ENCODE results near the gene ZNF652. TPM values are rescaled to one million over a fixed set of nuclear protein-coding genes. Genes with fewer than 3 reads are reported as not detected.

Gene ZNF652
- total RNA-seq, 3 donors from 2014 or later: 44.4 to 117 (median 46.9) TPM

DNA sequence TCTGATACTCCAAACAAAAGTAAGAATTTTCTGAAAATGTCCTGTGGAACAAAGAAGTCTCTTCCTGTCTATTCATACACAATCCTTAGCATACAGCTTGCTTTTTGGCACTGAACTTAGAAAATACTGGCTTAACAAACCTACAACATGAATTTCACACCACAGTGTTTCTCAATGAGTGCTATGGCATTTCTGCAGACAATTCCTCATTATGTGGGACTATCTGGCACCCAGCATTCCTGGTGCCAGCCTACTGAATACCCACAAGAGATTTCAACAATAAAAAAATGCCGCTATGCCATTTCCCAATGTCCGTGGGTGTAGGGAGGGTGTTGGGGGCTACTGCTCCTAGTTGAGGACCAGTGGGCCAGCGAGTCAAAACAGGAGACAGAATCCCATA, 62.1 kb downstream of the ZNF652 start:
- TF ChIP-seq, protein P1, sequence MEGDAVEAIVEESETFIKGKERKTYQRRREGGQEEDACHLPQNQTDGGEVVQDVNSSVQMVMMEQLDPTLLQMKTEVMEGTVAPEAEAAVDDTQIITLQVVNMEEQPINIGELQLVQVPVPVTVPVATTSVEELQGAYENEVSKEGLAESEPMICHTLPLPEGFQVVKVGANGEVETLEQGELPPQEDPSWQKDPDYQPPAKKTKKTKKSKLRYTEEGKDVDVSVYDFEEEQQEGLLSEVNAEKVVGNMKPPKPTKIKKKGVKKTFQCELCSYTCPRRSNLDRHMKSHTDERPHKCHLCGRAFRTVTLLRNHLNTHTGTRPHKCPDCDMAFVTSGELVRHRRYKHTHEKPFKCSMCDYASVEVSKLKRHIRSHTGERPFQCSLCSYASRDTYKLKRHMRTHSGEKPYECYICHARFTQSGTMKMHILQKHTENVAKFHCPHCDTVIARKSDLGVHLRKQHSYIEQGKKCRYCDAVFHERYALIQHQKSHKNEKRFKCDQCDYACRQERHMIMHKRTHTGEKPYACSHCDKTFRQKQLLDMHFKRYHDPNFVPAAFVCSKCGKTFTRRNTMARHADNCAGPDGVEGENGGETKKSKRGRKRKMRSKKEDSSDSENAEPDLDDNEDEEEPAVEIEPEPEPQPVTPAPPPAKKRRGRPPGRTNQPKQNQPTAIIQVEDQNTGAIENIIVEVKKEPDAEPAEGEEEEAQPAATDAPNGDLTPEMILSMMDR (IDR thresholded peaks at IDR 0.05): no peak
- no peak for DNase-seq
- H3K4me1 ChIP-seq (ENCODE audit: low read depth): peaks cover 6% of the 10 kb centered on the region
- H3K4me3 ChIP-seq: no peak overlapping the region
- H3K9me3 ChIP-seq: no peaks in the 10 kb centered on the region
- H3K36me3 ChIP-seq (ENCODE audit: low read depth): peaks cover 5% of the 10 kb centered on the region
- intact Hi-C loops (cut with DNase I, micrococcal nuclease): no loop called here
- no peak for ATAC-seq

DNA sequence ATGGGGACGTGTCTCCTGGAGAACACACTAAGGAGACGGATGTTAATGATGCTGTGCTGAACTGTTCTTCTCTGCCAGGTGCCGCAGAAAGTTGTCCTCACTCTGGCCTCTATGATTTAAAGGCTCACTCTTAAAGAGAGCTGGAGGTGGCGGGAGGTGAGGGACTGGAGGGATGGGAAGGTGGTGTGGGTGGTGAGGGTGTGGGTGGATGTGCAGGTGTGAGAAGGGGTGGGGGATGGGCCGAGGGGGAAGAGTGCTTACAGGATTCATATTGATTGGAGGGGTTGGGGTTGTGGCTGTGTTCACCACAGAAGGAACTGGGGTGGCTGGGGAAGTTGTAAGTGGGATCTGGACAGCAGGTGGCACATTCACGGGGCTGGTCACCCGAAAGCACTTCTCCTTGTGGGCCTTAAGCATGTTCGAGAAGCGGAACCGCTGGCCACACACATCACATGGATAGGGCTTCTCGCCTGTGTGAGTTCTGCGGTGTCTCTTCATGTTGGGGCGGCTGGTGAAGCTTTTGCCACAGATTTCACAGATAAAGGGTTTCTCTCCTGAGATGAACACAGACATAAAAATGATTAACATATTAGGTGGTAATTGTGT, 63.6 kb downstream of the ZNF652 start:
- ATAC-seq (no peak), DNase-seq (peak in 1 of 3 donors; percentile 10)
- Histone ChIP-seq H3K36me3 (ENCODE audit: low read depth) (peaks cover 5% of the 10 kb centered on the region), H3K4me1 (ENCODE audit: low read depth) (peaks cover 6% of the 10 kb centered on the region), H3K9me3 (no peaks in the 10 kb centered on the region), H3K4me3 (no peak overlapping the region)
- TF ChIP-seq, protein P1 (IDR thresholded peaks at IDR 0.05): no peak
- intact Hi-C loops (cut with DNase I, micrococcal nuclease): no loop called here

DNA sequence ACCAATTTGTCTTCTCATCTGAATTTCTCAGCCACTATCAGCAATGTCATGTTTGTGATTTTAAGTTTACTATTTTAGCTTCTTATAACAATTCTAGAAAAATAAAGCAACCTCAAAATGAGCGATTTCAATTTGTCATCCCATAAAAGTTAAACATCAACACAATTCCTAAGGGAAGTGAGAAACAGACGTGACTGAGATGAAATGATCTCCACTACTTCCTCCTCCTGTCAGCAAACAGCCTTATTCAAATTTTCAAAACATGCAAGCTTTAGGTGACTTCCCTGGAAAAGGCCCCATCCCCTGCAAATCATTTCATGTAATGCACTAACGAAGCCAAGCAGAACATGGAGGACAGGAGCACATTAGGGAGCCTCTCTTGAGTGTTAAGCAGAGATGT, 64.9 kb downstream of the ZNF652 start:
- H3K36me3 ChIP-seq (ENCODE audit: low read depth): peaks cover 5% of the 10 kb centered on the region
- intact Hi-C loops (cut with DNase I, micrococcal nuclease): no loop called here
- H3K4me3 ChIP-seq: no peak overlapping the region
- TF ChIP-seq, protein P1 (IDR thresholded peaks at IDR 0.05): no peak
- ATAC-seq: peak; percentile 88
- peaks cover 6% of the 10 kb centered on the region for H3K4me1 ChIP-seq (ENCODE audit: low read depth)
- no peak for DNase-seq
- H3K9me3 ChIP-seq: no peaks in the 10 kb centered on the region

DNA sequence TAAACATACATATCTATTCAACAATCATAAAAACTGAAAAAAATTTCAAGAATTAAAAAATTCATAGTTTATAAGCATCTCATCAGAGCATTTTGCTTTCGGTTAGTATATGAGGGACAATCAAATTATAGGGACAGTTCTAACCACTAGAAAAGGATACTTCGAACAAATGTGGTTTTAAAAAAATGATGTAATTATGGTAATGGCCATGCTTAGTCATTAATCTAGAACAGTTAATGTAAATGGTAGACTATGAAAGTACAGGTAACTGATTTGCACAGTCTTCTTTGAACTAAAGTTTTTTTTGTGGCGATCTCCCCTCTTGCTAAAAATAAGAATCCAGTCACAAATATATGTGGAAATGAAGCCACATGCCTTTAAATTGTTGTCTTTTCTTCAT, 67.9 kb downstream of the ZNF652 start:
- intact Hi-C loops (cut with DNase I, micrococcal nuclease): no loop called here
- no peak overlapping the region for H3K4me3 ChIP-seq
- no peak for DNase-seq
- H3K4me1 ChIP-seq (ENCODE audit: low read depth): peaks cover 6% of the 10 kb centered on the region
- H3K36me3 ChIP-seq (ENCODE audit: low read depth): peaks cover 5% of the 10 kb centered on the region
- no peaks in the 10 kb centered on the region for H3K9me3 ChIP-seq
- TF ChIP-seq, protein P1 (IDR thresholded peaks at IDR 0.05): no peak
- ATAC-seq: no peak

DNA sequence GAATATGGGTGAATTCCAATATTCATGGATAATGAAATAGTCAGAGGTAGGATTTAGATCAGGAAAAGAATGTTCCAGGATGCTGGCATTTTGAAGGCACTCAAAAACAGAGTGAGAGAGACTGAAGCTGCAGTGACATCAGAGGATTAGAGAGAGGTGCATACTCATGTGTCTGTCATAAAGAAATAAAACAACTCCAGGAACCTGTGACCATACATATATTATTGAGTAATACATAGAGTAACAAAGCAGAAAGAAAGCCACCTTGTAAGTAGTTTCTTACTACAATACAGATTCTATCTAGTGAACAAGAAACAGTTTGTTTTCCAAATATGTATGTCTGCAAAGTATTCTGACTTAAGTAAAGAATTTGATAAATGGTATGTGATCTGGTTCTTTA, 69.1 kb downstream of the ZNF652 start:
- peak; percentile 77 for ATAC-seq
- intact Hi-C loops (cut with DNase I, micrococcal nuclease): no loop called here
- Histone ChIP-seq H3K4me1 (ENCODE audit: low read depth) (peaks cover 6% of the 10 kb centered on the region), H3K4me3 (no peak overlapping the region), H3K36me3 (ENCODE audit: low read depth) (peaks cover 2% of the 10 kb centered on the region), H3K9me3 (no peaks in the 10 kb centered on the region)
- TF ChIP-seq, protein P1 (IDR thresholded peaks at IDR 0.05): no peak
- no peak for DNase-seq

DNA sequence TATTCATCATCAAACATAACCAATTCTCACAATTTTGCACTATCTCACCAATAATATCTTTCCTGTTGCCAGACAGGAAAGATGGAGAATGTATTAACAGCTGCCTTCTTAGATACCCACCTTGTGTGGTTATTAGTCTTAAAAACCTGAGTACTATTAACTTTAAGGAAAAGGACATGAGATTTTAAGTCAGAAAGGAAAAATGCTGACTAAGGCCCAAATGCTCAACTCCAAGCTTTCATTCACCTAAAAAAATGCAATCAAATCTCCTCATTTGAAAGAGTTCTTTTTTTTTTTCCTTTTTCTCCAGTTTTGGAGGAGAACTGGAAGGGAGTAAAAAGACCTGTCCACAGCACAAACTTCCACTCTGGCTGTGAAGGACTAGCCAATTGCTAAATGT, 70.1 kb downstream of the ZNF652 start:
- Histone ChIP-seq H3K4me1 (ENCODE audit: low read depth) (no peaks in the 10 kb centered on the region), H3K9me3 (no peaks in the 10 kb centered on the region), H3K36me3 (ENCODE audit: low read depth) (no peaks in the 10 kb centered on the region), H3K4me3 (no peak overlapping the region)
- TF ChIP-seq, protein P1 (IDR thresholded peaks at IDR 0.05): no peak
- intact Hi-C loops (cut with DNase I, micrococcal nuclease): no loop called here
- DNase-seq (no peak), ATAC-seq (no peak)

All from mucosa of descending colon (tissue), 3 donors.